ENCODE results near the gene VGLL3. TPM values are rescaled to one million over a fixed set of nuclear protein-coding genes. Genes with fewer than 3 reads are reported as not detected.
A peak's percentile ranks its signal among the peaks of the same experiment; 100 is the strongest.

Gene VGLL3
- 0.11 TPM for polyA plus RNA-seq (2013)

GRCh38 chr3:86990734-86991481 is at the start of gene VGLL3:
VGLL3 (minus strand) TSS chr3:86991149; CDS start chr3:86990743, 406 bp downstream.
- ChIA-PET CTCF (interaction anchor here (1.1 to 1.4 kb wide), 3 partner anchors 93 to 98 kb away, joined by 3 to 5 read pairs (median 3); no protein-coding TSS in a partner anchor), POLR2A (no interaction called here)
- peaks cover 0 to 14% (median 13%) of the 10 kb centered on the region in 4 experiments for H3K4me1 ChIP-seq (ENCODE audit: control extremely low read depth in 1 of 4, control insufficient read depth in 4 of 4, insufficient read depth in 4 of 4, low read length in 3 of 4)
- under 1% methylated on average over 63 of the region's 77 CpGs for WGBS (ENCODE audit: insufficient coverage)
- no peaks in the 10 kb centered on the region for H3K36me3 ChIP-seq (ENCODE audit: control insufficient read depth in 4 of 4, insufficient read depth in 4 of 4, low read length in 3 of 4)
- no peaks in the 10 kb centered on the region for H3K9me3 ChIP-seq (ENCODE audit: control extremely low read depth in 1 of 5, control insufficient read depth in 4 of 5, insufficient read depth in 2 of 5, low read depth in 1 of 5, low read length in 4 of 5)
- no peak within 1 kb of the TSS for H3K27ac ChIP-seq (ENCODE audit: insufficient read depth in 1 of 2, low read depth in 1 of 2, low read length in 2 of 2, poor library complexity in 1 of 2, severe bottlenecking in 2 of 2)
- H3K4me3 ChIP-seq (ENCODE audit: control insufficient read depth in 1 of 7, extremely low read depth in 1 of 7, insufficient read depth in 4 of 7, low read depth in 2 of 7, low read length in 6 of 7): peak within 1 kb of the TSS; percentile 48 to 88 (median 76)
- peak; percentile 57 to 87 (median 78) for DNase-seq
- peaks cover 12 to 45% (median 17%) of the 10 kb centered on the region in 5 experiments for H3K27me3 ChIP-seq (replicated peaks in 2 of 5; ENCODE audit: control insufficient read depth in 4 of 5, insufficient read depth in 5 of 5, low read length in 4 of 5)

- no peak for DNase-seq
- H3K27me3 ChIP-seq (replicated peaks in 2 of 5; ENCODE audit: control insufficient read depth in 4 of 5, insufficient read depth in 5 of 5, low read length in 4 of 5): peaks cover 0 to 2% (median 0%) of the 10 kb centered on the region in 5 experiments
- ChIA-PET POLR2A (no interaction called here), CTCF (no interaction called here)
- H3K9me3 ChIP-seq (ENCODE audit: control extremely low read depth in 1 of 5, control insufficient read depth in 4 of 5, insufficient read depth in 2 of 5, low read depth in 1 of 5, low read length in 4 of 5): no peaks in the 10 kb centered on the region
- 95% methylated on average over 3 of the region's 3 CpGs for whole genome bisulfite sequencing (ENCODE audit: insufficient coverage)
- no peaks in the 10 kb centered on the region for H3K4me1 ChIP-seq (ENCODE audit: control extremely low read depth in 1 of 4, control insufficient read depth in 4 of 4, insufficient read depth in 4 of 4, low read length in 3 of 4)
- no peak overlapping the region for H3K4me3 ChIP-seq (ENCODE audit: control insufficient read depth in 1 of 7, extremely low read depth in 1 of 7, insufficient read depth in 4 of 7, low read depth in 2 of 7, low read length in 6 of 7)
- H3K36me3 ChIP-seq (ENCODE audit: control insufficient read depth in 4 of 4, insufficient read depth in 4 of 4, low read length in 3 of 4): no peaks in the 10 kb centered on the region
- H3K27ac ChIP-seq (ENCODE audit: insufficient read depth in 1 of 2, low read depth in 1 of 2, low read length in 2 of 2, poor library complexity in 1 of 2, severe bottlenecking in 2 of 2): no peak overlapping the region
Observed at GRCh38 chr3:87037652-87038051, 46.7 kb upstream of the VGLL3 start.

GRCh38 chr3:87036671-87037070 is 45.7 kb upstream of the VGLL3 start:
- ChIA-PET POLR2A (no interaction called here), CTCF (no interaction called here)
- Histone ChIP-seq H3K27ac (ENCODE audit: insufficient read depth in 1 of 2, low read depth in 1 of 2, low read length in 2 of 2, poor library complexity in 1 of 2, severe bottlenecking in 2 of 2) (no peak overlapping the region), H3K4me3 (ENCODE audit: control insufficient read depth in 1 of 7, extremely low read depth in 1 of 7, insufficient read depth in 4 of 7, low read depth in 2 of 7, low read length in 6 of 7) (no peak overlapping the region), H3K9me3 (ENCODE audit: control extremely low read depth in 1 of 5, control insufficient read depth in 4 of 5, insufficient read depth in 2 of 5, low read depth in 1 of 5, low read length in 4 of 5) (no peaks in the 10 kb centered on the region), H3K36me3 (ENCODE audit: control insufficient read depth in 4 of 4, insufficient read depth in 4 of 4, low read length in 3 of 4) (no peaks in the 10 kb centered on the region), H3K4me1 (ENCODE audit: control extremely low read depth in 1 of 4, control insufficient read depth in 4 of 4, insufficient read depth in 4 of 4, low read length in 3 of 4) (no peaks in the 10 kb centered on the region), H3K27me3 (replicated peaks in 2 of 5; ENCODE audit: control insufficient read depth in 4 of 5, insufficient read depth in 5 of 5, low read length in 4 of 5) (peaks cover 0 to 2% (median 0%) of the 10 kb centered on the region in 5 experiments)
- DNase-seq: no peak
- 98% methylated on average over 4 of the region's 6 CpGs for WGBS (ENCODE audit: insufficient coverage)

- Histone ChIP-seq H3K9me3 (ENCODE audit: control extremely low read depth in 1 of 5, control insufficient read depth in 4 of 5, insufficient read depth in 2 of 5, low read depth in 1 of 5, low read length in 4 of 5) (no peaks in the 10 kb centered on the region), H3K27ac (ENCODE audit: insufficient read depth in 1 of 2, low read depth in 1 of 2, low read length in 2 of 2, poor library complexity in 1 of 2, severe bottlenecking in 2 of 2) (no peak overlapping the region), H3K27me3 (replicated peaks in 2 of 5; ENCODE audit: control insufficient read depth in 4 of 5, insufficient read depth in 5 of 5, low read length in 4 of 5) (no peaks in the 10 kb centered on the region), H3K4me1 (ENCODE audit: control extremely low read depth in 1 of 4, control insufficient read depth in 4 of 4, insufficient read depth in 4 of 4, low read length in 3 of 4) (no peaks in the 10 kb centered on the region), H3K4me3 (ENCODE audit: control insufficient read depth in 1 of 7, extremely low read depth in 1 of 7, insufficient read depth in 4 of 7, low read depth in 2 of 7, low read length in 6 of 7) (no peak overlapping the region), H3K36me3 (ENCODE audit: control insufficient read depth in 4 of 4, insufficient read depth in 4 of 4, low read length in 3 of 4) (no peaks in the 10 kb centered on the region)
- DNase-seq: no peak
- WGBS (ENCODE audit: insufficient coverage): 100% methylated on average over 3 of the region's 3 CpGs
- CTCF ChIA-PET: interaction anchor here (0.8 kb wide), 1 partner anchor 10 kb away, joined by 3 read pairs; no protein-coding TSS in a partner anchor
- POLR2A ChIA-PET: no interaction called here
Observed at GRCh38 chr3:87035339-87035738, 44.4 kb upstream of the VGLL3 start.

DNA sequence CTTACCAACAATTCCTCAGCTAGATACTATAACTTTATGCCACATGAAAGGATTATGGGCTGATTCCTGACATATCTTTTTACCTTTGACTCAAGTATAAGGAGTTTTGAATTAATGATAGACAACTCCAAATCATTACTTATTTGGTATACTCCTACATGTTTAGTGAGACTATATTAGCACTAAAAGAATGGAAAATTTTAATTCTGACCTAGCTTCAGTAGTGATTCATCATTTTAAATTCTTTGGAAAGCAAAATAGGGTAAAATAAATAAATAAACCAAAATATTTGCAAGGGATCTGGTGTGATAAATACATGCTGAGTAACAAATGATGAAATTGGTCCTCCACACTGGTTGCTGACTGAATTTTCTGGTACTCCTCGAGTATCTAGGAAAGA is 42.3 kb upstream of the VGLL3 start:
- ChIA-PET POLR2A (no interaction called here), CTCF (no interaction called here)
- DNase-seq: no peak
- peaks cover 0 to 2% (median 0%) of the 10 kb centered on the region in 5 experiments for H3K27me3 ChIP-seq (replicated peaks in 2 of 5; ENCODE audit: control insufficient read depth in 4 of 5, insufficient read depth in 5 of 5, low read length in 4 of 5)
- no peaks in the 10 kb centered on the region for H3K36me3 ChIP-seq (ENCODE audit: control insufficient read depth in 4 of 4, insufficient read depth in 4 of 4, low read length in 3 of 4)
- H3K9me3 ChIP-seq (ENCODE audit: control extremely low read depth in 1 of 5, control insufficient read depth in 4 of 5, insufficient read depth in 2 of 5, low read depth in 1 of 5, low read length in 4 of 5): peaks cover 0 to 1% (median 0%) of the 10 kb centered on the region in 5 experiments
- no peak overlapping the region for H3K4me3 ChIP-seq (ENCODE audit: control insufficient read depth in 1 of 7, extremely low read depth in 1 of 7, insufficient read depth in 4 of 7, low read depth in 2 of 7, low read length in 6 of 7)
- H3K27ac ChIP-seq (ENCODE audit: insufficient read depth in 1 of 2, low read depth in 1 of 2, low read length in 2 of 2, poor library complexity in 1 of 2, severe bottlenecking in 2 of 2): no peak overlapping the region
- H3K4me1 ChIP-seq (ENCODE audit: control extremely low read depth in 1 of 4, control insufficient read depth in 4 of 4, insufficient read depth in 4 of 4, low read length in 3 of 4): no peaks in the 10 kb centered on the region
- WGBS (ENCODE audit: insufficient coverage): 100% methylated on average over 1 of the region's 1 CpG

GRCh38 chr3:87025661-87026645 is 35.0 kb upstream of the VGLL3 start:
- H3K9me3 ChIP-seq (ENCODE audit: control extremely low read depth in 1 of 5, control insufficient read depth in 4 of 5, insufficient read depth in 2 of 5, low read depth in 1 of 5, low read length in 4 of 5): peaks cover 0 to 1% (median 0%) of the 10 kb centered on the region in 5 experiments
- ChIA-PET CTCF (interaction anchor here (1.0 kb wide), 1 partner anchor 31 kb away, joined by 3 read pairs; no protein-coding TSS in a partner anchor), POLR2A (no interaction called here)
- no peaks in the 10 kb centered on the region for H3K4me1 ChIP-seq (ENCODE audit: control extremely low read depth in 1 of 4, control insufficient read depth in 4 of 4, insufficient read depth in 4 of 4, low read length in 3 of 4)
- 100% methylated on average over 1 of the region's 3 CpGs for WGBS (ENCODE audit: insufficient coverage)
- no peak for DNase-seq
- H3K27ac ChIP-seq (ENCODE audit: insufficient read depth in 1 of 2, low read depth in 1 of 2, low read length in 2 of 2, poor library complexity in 1 of 2, severe bottlenecking in 2 of 2): no peak overlapping the region
- no peak overlapping the region for H3K4me3 ChIP-seq (ENCODE audit: control insufficient read depth in 1 of 7, extremely low read depth in 1 of 7, insufficient read depth in 4 of 7, low read depth in 2 of 7, low read length in 6 of 7)
- H3K36me3 ChIP-seq (ENCODE audit: control insufficient read depth in 4 of 4, insufficient read depth in 4 of 4, low read length in 3 of 4): no peaks in the 10 kb centered on the region
- peaks cover 0 to 2% (median 0%) of the 10 kb centered on the region in 5 experiments for H3K27me3 ChIP-seq (replicated peaks in 2 of 5; ENCODE audit: control insufficient read depth in 4 of 5, insufficient read depth in 5 of 5, low read length in 4 of 5)
